H7 (cell line): Measurements from ENCODE around the gene EFCAB12. TPM values are rescaled to one million over a fixed set of nuclear protein-coding genes. Genes with fewer than 3 reads are reported as not detected.

Source experiments
- DNase-seq: peaks from one replicate; pipeline ENCODE4 v3.0.0; 2012
- H3K27me3 ChIP-seq: 2 replicates; pipeline ENCODE4 v1.6.0; 2011; ENCODE audit warnings: mild to moderate bottlenecking, low read length; ENCODE audit not compliant: control insufficient read depth, insufficient read depth
- H3K36me3 ChIP-seq: replicated peaks from 2 replicates; pipeline ENCODE4 v1.5.1; 2011; ENCODE audit warnings: low read length; ENCODE audit not compliant: control insufficient read depth, insufficient read depth
- H3K4me3 ChIP-seq: 2 replicates; pipeline ENCODE4 v1.5.1; 2011; ENCODE audit warnings: low read depth, mild to moderate bottlenecking, control low read depth, low read length, moderate library complexity; ENCODE audit not compliant: insufficient read depth
- total RNA-seq: library from RNA; depleted of rRNA; stranded (reverse); fragments of >200 nt; shearing (Covaris generic); gene quantifications from 2 replicates; pipeline ENCODE4 v1.2.3, GENCODE V29; 2014

The EFCAB12 gene
- total RNA-seq, 1 experiment from 2014 or later = 0.10 TPM

GRCh38 chr3:129460572-129460971, 32.1 kb upstream of the EFCAB12 start:
- Histone ChIP-seq H3K36me3 (no peaks in the 10 kb centered on the region; the same call in 1 of the 2 replicates), H3K4me3 (no peak overlapping the region), H3K27me3 (no peaks in the 10 kb centered on the region)
- no peak for DNase-seq

DNA sequence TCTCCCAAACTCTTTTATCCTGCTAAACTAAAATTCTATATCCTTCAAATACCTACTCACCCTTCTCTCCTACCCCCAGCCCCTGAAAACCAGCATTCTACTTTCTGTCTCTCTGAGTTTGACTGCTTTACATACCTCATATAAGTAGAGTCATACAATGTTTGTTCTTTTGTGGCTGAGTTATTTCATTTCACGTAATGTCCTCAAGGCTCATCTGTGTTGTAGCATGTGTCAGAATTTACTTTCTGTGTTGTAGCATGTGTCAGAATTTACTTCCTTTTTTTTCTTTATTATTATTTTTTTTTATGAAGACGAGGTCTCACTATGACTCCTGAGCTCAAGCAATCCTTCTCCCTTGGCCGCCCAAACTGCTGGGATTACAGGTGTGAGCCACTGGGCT, 31.7 kb upstream of the EFCAB12 start:
- DNase-seq = no peak
- Histone ChIP-seq H3K36me3 (no peaks in the 10 kb centered on the region; the same call in 1 of the 2 replicates), H3K4me3 (no peak overlapping the region), H3K27me3 (no peaks in the 10 kb centered on the region)

DNA sequence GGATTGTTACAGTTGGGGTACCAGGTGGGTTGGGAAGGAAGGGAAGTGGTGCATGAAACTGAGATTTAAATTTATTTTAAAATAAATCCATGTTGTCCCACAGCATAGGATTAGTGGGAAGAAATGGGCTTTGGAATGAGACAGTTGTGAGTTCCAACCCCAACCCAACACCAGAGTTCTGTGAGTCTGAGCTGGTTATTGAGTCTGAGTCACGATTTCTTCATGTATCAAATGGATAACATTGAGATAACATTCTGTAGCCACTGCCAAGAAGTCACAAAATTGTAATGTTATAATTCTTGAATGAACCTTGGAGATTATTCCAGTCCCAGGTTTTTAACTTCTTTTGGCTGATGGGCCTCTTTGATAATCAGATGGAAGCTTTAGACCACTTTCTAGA, 25.3 kb upstream of the EFCAB12 start:
- Histone ChIP-seq H3K36me3 (no peaks in the 10 kb centered on the region; the same call in 1 of the 2 replicates), H3K27me3 (no peaks in the 10 kb centered on the region), H3K4me3 (no peak overlapping the region)
- DNase-seq = no peak

DNA sequence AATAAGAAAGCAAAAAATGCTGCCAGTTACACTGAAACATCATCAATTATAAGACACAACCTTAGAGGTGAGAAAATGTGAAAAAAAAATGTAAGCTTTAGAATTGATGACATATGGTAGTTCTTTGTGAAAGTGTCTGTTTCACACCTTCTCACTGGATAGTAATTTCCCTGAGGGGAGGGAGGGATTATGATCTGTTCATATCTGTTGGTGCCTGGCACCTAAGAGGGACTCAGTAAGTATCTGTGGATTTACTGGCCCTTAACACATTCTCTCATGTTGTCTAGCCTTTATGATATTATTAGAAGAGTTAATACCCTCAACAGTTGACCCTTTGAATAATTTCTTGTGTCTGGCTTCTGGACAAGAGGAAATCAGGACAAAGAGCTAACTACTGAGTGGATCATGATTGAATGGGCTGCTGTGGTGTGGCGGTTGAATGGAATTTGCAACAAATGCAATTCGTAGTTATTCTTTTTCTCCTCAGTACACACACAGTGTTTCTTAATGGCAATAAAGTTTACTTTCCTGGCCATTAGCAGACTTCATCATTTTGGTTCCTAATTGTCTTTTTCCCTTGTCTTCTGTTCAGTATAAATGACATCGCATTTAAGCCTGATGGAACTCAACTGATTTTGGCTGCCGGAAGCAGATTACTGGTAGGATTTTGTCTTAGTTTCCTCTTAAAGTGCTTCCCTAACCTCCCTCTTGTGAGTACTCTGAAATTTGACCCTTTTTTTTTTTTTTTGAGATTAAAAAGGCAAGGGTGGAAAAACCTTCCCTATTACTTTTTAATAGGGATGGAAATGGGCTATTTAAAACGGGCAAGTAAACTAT, 21.1 kb upstream of the EFCAB12 start:
- DNase-seq = no peak
- Histone ChIP-seq H3K36me3 (no peaks in the 10 kb centered on the region; the same call in 1 of the 2 replicates), H3K27me3 (no peaks in the 10 kb centered on the region), H3K4me3 (no peak overlapping the region)

GRCh38 chr3:129448186-129448895, 19.9 kb upstream of the EFCAB12 start:
- no peak for DNase-seq
- Histone ChIP-seq H3K27me3 (no peaks in the 10 kb centered on the region), H3K36me3 (no peaks in the 10 kb centered on the region; the same call in 1 of the 2 replicates), H3K4me3 (no peak overlapping the region)

DNA sequence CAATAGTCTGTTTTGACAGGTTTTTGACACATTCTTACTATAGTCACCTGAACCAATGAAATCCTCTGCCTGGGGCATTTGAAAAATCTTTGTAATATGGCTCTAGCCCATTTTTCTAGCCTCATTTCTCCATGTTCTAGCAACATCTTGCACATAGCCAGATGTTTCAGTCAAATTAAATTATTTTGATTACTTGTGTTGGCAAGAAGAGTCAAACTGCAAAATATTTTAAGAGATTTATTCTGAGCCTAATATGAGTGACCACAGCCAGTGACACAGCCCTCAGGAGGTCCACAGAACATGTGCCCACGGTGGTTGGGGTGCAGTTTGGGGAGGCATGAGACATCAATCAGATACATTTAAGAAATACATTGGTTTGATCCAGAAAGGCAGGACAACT, 18.5 kb upstream of the EFCAB12 start:
- Histone ChIP-seq H3K36me3 (no peaks in the 10 kb centered on the region), H3K4me3 (no peak overlapping the region), H3K27me3 (no peaks in the 10 kb centered on the region)
- DNase-seq = no peak

GRCh38 chr3:129445471-129445870, 17.0 kb upstream of the EFCAB12 start:
- no peak for DNase-seq
- Histone ChIP-seq H3K27me3 (no peaks in the 10 kb centered on the region), H3K36me3 (no peaks in the 10 kb centered on the region), H3K4me3 (no peak overlapping the region)

DNA sequence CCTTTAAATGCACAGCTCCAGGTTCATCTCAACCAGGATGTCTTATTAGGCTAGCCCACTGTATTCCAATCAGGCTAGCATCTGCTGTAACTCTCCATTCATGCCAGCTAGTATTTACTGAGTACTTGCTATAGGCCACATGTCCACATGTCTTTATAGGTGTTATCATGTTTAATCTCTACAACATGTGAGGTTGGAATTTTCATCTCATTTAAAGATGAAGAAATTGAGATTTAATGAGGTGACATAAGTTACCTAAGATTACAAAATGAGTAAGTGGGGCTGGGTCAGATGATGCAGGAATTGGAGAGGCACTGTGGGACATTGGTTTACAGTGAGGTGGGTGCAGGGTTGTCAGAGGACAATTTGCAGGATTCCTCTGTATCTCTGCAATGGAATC, 14.5 kb upstream of the EFCAB12 start:
- no peaks in the 10 kb centered on the region for H3K27me3 ChIP-seq
- no peak overlapping the region for H3K4me3 ChIP-seq
- no peaks in the 10 kb centered on the region; the same call in none of the 2 replicates for H3K36me3 ChIP-seq
- DNase-seq = no peak

DNA sequence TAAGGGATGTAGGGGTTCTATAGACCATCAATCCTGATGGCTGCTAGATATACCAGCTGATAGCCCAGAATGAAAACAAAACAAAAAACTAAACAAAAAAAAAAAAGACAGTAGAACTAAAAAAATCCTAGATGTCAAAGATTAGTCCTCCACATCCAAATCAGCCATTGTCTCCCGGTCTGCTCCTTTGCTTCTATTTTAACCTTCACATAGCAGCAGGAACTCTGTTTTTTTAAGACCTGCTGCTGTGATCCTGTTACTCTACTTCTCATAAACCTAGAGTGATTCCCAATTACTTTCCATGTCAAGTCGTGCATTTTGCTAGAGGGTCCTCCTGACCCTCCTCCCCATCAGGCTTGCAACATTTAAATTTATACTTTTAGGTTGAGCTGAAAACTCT, 14.1 kb upstream of the EFCAB12 start:
- H3K4me3 ChIP-seq = no peak overlapping the region
- peaks cover 5% of the 10 kb centered on the region for H3K36me3 ChIP-seq
- DNase-seq = no peak
- H3K27me3 ChIP-seq = no peaks in the 10 kb centered on the region

- H3K4me3 ChIP-seq = no peak overlapping the region
- DNase-seq = peak; percentile 21
- H3K36me3 ChIP-seq = peaks cover 9% of the 10 kb centered on the region
- H3K27me3 ChIP-seq = no peaks in the 10 kb centered on the region
Observed at GRCh38 chr3:129441782-129442181, 13.3 kb upstream of the EFCAB12 start.

DNA sequence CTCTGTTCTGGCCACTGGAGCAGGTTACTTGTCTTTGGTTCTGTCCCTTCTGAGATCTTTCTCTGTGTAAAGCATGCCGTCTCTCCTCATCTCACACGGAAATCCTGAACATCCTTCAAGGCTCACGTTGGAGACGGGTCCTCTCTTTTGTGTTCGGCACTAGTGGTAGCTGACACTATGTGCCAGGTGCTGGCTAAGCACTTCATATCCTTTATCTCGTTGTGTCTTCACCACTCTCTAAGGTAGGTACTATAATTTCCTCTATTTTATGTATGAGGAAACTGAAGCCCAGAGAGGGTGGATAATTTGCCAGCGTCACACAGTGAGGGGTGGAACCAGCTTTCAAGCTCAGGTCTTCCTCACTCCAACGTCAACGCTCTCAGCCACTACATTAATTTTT, 12.8 kb upstream of the EFCAB12 start:
- Histone ChIP-seq H3K27me3 (no peaks in the 10 kb centered on the region), H3K4me3 (no peak overlapping the region), H3K36me3 (peaks cover 12% of the 10 kb centered on the region)
- DNase-seq = no peak

GRCh38 chr3:129440618-129441190, 12.3 kb upstream of the EFCAB12 start:
- DNase-seq = peak; percentile 28
- peak overlapping the region; percentile 74 for H3K4me3 ChIP-seq
- H3K27me3 ChIP-seq = no peaks in the 10 kb centered on the region
- peaks cover 15% of the 10 kb centered on the region for H3K36me3 ChIP-seq

GRCh38 chr3:129439817-129440617, 11.6 kb upstream of the EFCAB12 start, which contains the start of the genes IFT122 and MBD4:
TSS of gene IFT122 (plus strand) at chr3:129440224. CDS start at chr3:129440331, 107 bp downstream.
TSS of gene MBD4 (minus strand) at chr3:129439948. CDS start at chr3:129439833, 115 bp downstream.
- DNase-seq = peak; percentile 98
- peaks cover 15% of the 10 kb centered on the region for H3K36me3 ChIP-seq
- H3K4me3 ChIP-seq = peak within 1 kb of the TSS; percentile 74
- no peaks in the 10 kb centered on the region for H3K27me3 ChIP-seq

DNA sequence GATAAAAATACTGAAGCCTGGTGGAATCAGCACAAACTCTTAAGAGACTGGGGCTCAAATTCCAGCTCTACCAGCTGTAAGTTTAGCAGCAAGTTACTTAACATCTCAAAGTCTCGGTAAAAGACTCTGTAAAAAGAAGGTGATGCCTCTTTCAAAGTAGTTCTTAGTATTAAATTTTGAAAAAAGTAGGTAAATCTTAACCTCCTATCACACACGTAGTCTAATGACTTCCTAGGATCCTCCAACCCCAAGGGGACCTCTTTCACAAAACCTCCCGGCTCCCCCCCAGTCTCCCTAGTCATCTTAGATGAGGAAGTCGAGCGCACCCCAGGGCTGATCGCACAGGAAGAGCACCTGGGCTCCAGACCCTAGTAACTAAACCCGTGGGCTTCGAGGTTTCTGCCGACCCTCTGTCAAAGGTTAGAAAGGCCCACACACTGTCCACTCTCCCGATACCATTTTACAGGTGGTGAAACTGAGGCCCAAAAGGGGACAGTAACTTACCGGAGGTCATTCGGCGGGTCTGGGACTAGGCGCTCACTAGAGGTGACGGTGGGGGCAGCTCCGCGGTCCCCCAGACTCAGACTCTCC, 10.9 kb upstream of the EFCAB12 start:
- Histone ChIP-seq H3K27me3 (no peaks in the 10 kb centered on the region), H3K4me3 (peak overlapping the region; percentile 74), H3K36me3 (peaks cover 15% of the 10 kb centered on the region)
- DNase-seq = peak; percentile 66
